ENCODE results near the gene GFOD2.
A peak's percentile ranks its signal among the peaks of the same experiment; 100 is the strongest.

Gene GFOD2

DNA sequence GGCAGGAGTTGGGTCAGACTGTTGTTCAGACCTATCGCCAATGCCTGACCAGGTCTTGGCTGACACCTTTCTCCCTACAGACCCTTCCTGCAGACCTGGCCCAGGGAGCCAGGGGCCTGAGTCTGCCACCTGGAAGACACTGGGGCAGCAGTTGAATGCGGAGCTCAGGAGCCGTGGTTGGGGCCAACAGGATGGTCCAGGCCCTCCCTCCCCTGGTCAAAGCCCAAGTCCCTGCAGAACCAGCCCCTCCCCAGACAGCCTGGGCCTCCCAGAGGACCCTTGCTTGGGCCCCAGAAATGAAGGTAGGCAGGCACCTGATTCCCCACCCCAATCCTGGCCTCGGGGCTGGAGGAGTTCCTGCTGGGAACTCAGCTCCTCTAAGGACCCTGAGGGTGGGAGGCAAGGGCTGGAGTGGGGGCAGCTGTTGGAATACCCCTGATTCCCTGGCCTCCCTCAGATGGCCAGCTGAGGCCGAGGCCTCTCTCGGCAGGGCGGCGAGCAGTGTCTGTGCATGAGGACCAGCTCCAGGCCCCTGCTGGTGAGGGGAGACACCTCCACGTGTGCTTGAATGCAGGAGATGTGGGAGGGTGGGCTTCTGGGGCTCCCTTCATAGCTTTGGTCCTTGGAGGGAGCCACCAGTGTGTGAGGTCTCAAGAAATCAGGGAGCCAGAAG lies 62.6 kb downstream of the GFOD2 start:
- DNase-seq = no peak

GRCh38 chr16:67655363-67655762 lies 63.8 kb downstream of the GFOD2 start:
- DNase-seq = no peak

DNA sequence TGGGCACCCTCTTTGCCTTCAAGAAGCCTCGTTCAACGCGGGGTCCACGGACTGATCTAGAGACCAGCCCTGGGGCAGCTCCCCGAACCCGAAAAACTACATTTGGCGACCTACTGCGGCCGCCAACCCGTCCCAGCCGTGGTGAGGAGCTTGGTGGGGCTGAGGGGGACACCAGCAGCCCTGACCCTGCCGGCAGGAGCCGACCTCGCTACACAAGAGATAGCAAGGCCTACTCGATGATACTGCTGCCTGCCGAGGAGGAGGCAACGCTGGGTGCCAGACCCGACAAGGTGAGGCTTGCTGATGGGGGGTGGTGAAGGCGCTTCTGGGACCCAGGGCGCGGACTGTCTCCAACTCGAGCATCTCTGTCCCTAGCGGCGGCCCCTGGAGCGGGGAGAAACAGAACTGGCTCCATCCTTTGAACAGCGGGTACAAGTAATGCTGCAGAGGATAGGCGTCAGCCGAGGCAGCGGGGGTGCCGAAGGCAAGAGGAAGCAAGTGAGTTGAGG lies 64.7 kb downstream of the GFOD2 start:
- no peak for DNase-seq

- DNase-seq = no peak
These were observed 65.2 kb downstream of the GFOD2 start for GRCh38 chr16:67653789-67654402.

GRCh38 chr16:67653128-67653788 lies 65.9 kb downstream of the GFOD2 start:
- no peak for DNase-seq

GRCh38 chr16:67652578-67653127 lies 66.5 kb downstream of the GFOD2 start:
- DNase-seq = no peak

GRCh38 chr16:67651847-67652246 lies 67.3 kb downstream of the GFOD2 start:
- DNase-seq = no peak

GRCh38 chr16:67651039-67651438 lies 68.1 kb downstream of the GFOD2 start:
- no peak for DNase-seq

GRCh38 chr16:67650023-67650422 lies 69.1 kb downstream of the GFOD2 start:
- no peak for DNase-seq

DNA sequence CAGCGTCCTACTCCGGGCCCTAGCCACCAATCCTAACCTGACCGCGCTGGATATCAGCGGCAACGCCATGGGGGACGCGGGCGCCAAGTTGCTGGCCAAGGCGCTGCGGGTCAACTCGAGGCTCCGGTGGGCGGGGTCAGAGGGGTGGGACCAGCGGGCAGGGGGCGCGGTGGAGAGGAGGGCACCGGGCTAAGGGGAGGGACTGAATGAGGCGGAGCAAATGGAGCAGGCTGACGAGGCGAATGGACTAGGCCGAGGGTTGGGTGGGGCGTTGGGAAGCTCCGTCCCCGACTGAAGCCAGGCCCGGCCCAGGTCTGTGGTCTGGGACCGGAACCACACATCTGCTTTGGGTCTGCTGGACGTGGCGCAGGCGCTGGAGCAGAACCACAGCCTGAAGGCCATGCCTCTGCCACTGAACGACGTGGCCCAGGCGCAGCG lies 69.6 kb downstream of the GFOD2 start:
- no peak for DNase-seq

GRCh38 chr16:67648764-67649407 lies 70.2 kb downstream of the GFOD2 start:
- no peak for DNase-seq

DNA sequence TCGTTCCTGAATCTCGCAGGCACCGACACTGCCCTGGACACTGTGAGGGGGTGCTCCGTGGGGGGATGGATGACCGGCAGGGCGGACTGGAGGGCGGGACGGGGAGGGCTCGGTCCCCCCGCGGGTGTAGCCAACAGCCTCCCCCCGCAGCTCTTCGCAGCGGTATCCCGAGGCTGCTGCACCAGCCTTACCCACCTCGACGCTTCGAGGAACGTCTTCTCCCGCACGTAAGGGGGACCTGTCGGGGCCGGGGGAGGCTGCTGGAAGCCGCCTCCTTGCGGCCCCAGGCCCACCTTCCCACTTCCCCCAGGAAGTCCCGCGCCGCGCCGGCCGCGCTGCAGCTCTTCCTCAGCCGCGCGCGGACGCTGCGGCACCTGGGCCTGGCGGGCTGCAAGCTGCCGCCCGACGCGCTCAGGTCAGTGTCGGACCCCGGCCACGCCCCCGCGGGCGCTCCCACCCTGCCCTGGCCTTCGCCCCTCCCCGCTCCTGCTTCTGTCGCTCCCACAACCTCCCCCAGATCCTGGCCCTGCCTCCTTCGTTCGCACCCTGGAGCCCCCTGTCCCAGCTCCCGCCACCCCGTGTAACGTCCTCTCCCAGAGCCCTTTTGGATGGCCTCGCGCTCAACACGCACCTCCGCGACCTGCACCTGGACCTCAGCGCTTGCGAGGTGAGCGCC lies 70.9 kb downstream of the GFOD2 start:
- DNase-seq = no peak

DNA sequence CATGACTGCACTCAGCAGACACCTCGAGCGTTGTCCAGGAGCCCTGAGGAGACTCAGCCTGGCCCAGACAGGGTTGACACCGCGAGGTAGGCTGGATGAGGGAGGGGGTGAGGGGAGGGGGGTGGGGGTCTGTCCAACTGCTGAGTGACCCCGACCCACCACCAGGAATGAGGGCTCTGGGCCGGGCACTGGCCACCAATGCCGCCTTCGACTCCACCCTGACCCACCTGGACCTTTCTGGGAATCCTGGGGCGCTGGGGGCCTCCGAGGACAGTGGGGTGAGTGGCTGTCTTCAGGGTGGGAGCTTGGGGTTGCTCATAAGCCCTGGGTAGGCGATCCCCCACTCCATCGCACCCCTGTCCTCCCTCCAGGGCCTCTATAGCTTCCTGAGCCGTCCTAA lies 71.4 kb downstream of the GFOD2 start:
- no peak for DNase-seq

DNA sequence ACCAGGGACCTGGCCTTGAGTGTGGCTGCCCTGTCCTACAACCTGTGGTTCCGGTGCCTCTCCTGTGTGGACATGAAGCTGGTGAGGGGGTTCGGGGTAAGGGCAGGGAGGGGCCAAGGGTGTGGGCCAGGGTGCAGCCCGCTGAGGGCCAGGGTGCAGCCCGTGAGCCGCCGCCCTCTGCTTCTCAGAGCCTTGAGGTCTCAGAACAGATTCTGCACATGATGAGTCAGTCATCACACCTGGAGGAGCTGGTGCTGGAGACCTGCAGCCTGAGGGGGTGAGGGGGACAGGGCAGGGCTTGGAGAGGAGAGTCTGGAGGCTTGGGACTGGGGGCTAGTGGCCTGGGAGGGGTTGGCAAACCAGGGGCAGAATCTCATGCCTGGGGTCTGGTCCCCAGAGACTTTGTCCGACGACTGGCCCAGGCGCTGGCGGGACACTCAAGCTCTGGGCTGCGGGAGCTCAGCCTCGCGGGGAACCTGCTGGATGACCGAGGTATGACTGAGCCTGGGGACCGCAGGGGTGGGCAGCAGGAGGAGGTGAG lies 71.9 kb downstream of the GFOD2 start:
- DNase-seq = no peak

DNA sequence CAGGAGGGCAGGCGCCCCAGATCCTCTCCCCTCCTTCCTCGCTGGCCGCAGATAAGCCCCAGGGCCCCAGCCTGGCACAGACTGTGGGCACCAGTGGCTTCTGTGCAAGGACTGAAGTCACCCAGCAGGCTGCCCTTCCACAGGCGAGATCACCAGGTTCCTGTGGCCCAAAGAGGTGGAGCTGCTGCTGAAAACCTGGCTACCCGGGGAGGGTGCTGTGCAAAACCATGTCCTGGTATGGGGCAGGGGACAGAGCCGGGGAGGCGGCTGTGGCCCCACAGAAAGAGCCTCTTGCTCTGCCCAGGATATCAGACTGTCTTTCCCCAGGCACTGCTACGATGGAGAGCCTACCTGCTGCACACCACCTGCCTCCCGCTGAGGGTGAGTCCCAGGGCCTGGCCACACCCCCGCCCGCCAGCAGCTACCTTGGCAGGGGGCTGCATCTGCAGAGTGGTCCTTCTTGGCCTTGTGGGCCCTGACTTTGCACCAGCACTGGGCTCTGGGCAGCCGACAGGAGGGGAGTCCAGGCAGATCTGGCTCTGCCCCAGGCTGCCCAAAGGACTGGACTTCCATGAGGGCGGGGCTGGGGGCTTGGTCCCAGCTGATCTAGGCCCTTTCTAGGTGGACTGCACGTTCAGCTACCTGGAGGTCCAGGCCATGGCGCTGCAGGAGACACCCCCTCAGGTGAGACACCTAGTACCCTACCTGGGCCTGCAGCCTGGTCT lies 73.6 kb downstream of the GFOD2 start:
- DNase-seq = peak; percentile 50

DNA sequence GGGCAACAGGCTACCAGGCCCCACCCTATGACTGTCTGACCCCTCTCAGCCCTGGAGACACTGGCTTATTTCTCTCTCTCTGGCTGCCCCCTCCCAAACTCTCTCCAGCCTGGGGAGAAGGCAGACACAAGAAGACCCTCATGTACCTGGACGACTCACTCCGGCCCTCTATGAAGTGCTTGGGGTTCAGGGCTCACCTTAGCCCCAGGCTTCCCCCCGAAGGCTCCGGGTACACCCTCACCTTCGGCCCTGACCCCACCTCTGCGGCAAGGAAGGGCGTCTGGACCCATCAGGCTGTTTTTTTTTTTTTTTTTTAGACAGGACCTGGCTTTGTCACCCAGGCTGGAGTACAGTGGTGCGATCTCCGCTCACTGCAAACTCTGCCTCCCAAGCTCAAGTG lies 75.1 kb downstream of the GFOD2 start:
- DNase-seq = no peak

DNA sequence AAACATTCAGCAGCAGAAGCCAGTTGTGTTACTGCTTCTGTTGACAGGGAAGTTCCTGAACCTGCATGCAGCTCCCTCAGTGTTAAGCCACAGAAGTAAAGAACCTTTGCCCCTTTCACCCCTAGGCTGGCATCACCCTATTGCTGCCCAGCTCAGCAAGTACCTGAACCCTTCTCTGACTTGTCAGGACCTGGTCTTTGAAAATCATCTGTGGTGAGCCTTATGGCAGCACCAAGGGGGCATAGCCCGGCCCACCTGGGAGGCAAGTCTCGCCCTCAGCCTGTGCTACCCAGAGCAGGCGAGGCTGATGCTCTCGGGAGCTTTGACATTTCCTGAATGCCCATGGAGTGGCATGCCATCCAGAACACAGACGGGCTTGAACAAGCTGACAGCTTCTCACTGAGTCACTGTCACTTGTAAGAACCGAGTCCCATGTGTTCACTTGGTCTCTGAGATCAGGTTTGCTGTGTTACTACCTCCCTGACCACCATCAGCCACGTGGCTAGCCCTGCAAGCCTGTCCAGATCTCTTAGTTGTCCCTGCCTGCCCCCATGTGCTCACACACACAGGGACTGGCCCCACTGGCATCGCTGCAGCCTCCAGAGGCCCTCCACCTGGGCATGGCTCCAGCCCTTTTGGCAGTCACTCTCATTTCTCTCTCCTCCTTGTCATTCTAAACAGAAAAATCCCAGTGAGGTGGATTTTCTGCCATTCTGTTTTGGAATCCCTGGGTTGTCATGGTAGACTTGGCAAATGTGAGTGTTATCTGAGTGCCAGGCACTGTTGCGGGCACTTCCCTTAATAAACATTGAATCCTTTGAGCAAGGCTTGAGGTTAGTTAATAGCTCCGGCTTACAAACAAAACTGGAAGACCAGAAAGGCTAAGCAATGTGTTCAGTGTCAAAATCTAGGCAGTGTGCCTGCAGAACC lies 77.1 kb downstream of the GFOD2 start:
- DNase-seq = no peak

GRCh38 chr16:67637625-67638024 lies 81.5 kb downstream of the GFOD2 start:
- no peak for DNase-seq

DNA sequence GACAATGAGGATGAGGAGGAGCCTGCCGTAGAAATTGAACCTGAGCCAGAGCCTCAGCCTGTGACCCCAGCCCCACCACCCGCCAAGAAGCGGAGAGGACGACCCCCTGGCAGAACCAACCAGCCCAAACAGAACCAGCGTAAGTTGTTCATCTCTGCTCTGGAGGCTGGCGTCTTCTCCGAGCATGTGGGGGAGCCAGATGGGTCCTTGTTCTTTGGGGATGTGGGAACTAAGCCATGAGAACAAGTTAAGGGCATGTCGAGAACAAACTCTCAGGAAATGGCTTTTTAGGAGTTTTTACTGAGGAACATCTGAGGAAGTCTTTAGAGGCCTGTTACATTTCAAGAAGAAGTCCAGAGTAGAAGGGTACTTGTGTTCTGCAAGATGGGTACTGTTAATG lies 82.4 kb downstream of the GFOD2 start:
- DNase-seq = no peak

DNA sequence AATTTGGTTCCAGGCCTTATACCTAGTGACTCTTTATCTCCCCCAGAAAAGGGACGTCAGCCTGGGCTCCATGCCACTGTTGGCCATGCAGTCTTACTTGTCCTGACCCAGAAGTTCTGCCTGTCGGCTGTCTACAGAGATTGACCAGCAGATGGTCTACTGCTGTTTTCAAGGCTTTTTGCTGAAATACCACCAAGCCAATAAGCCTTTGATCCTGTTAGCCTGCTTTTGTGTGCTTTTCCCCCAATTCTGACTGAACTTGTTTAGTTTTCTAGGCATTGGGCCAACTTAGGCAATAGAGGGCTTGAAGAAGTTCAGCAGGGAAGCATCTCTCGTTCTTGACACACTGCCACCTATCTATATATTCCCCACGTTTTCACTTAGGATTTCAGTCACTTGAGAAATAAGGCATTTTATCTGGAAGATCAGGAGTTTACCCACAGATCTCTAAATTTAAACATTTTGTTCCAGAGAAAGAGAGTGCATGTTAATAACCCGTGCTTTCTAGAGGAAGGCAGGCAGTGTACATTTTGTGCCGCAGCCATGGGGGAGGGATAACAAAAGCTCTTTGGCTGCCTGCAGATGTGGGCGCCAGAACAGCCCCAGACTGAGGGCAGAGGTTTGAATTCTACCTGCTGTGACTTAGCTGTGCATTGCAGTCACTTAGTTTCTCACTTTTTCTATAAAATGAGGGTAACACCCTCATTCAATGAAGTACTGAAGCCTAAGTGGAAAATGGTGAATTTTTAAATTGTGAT lies 86.5 kb downstream of the GFOD2 start:
- DNase-seq = no peak

Data from NCI-H510A treated with DMSO at 0.1 percent for 48 hours (cell line).